ENCODE results near the gene IFI44.
A peak's percentile ranks its signal among the peaks of the same experiment; 100 is the strongest.

Gene IFI44, protein sequence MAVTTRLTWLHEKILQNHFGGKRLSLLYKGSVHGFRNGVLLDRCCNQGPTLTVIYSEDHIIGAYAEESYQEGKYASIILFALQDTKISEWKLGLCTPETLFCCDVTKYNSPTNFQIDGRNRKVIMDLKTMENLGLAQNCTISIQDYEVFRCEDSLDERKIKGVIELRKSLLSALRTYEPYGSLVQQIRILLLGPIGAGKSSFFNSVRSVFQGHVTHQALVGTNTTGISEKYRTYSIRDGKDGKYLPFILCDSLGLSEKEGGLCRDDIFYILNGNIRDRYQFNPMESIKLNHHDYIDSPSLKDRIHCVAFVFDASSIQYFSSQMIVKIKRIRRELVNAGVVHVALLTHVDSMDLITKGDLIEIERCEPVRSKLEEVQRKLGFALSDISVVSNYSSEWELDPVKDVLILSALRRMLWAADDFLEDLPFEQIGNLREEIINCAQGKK

DNA sequence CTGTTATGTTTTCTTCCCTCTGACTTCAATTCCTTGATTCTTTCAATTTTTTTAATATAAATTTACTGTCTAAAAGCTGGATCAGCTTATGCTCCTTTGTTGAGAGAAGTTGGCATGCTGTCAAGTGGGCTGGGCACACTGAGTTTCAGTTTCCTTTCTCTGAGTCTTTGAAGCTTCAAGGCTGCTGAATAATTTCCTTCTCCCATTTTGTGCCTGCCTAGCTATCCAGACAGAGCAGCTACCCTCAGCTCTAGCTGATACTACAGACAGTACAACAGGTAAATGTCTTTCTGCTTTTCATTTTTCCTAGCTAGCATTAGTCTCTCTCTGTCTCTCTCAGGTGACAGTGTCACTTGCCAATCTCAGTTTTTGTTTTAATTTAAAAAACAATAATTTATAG lies at the start of gene IFI44:
Gene IFI44 (plus strand): TSS at position 204 of the 400 bp plus-strand sequence. CDS start 365 bp downstream, outside the sequence.
- peak; percentile 10 for DNase-seq

DNA sequence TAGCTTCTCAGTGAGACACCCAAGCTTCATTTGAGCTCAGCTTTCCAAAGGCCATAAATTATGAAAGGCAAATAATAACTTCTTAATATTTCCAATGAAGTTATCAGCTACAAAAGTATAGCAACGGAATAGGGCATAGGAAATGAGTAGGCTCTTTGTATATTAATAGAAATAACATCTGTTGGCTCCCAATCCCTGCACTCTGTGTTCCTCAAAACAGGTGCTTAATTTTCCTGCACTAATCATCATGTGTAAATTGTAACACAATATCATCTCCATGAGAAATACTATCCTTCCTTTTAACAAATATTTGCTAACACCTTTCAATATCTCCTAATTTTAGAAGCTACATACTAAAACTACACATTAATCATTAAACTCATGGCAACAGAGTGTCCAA lies 48.6 kb upstream of the IFI44 start:
- no peak for DNase-seq

DNA sequence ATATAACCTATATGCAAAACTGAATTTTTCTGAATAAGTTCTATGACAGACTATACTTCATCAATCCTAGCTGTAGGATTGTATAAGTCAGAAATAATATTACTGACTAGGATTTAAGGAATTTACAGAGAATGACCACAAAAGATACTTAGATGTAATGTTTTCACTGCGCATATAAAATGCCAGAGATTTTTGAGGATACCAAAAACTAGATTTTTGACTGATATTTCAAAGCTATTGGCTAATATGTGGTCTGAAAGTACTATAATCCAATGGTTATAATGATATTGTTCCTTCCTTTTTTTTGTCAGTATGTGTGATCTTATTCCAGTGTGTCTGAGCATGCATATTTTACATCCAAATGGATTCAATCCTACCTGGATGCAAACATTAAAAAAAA lies 46.4 kb upstream of the IFI44 start:
- no peak for DNase-seq

DNA sequence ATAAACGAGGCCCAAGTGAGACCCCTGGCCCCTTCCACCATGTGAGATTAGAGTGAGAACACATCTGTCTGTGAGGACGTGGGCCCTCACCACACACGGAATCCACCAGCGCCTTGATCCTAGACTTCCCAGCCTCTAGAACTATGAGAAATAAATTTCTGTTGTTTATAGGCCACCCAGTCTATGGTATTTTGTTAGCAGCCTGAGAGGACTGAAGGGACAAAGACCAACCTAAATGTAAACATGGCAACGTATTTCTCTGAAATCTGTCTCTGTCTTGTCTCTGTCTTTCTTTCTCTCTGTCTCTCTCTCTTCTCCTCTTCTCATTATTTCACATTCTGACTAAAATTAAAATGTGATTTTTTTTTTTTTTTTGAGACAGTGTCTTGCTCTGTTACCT lies 45.0 kb upstream of the IFI44 start:
- DNase-seq, result no peak

DNA sequence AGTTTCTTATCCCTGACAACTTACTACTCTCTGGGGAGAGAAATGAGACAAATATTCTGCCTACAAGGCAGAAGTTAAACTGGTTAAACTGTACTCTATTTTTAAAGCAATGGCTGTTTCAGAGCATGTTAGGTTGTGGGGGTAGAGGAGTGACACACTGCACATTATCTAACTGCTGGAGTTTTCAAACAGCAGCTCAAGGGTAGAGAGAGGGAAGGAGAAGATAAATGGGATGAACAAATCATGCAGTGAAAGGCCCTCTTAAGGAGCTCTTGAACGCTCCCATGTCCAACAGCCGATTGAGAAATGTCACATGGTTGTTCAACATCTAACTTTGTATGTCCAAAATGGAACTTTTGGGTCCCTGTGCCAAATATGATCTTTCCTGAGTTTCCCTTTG lies 43.4 kb upstream of the IFI44 start:
- no peak for DNase-seq

DNA sequence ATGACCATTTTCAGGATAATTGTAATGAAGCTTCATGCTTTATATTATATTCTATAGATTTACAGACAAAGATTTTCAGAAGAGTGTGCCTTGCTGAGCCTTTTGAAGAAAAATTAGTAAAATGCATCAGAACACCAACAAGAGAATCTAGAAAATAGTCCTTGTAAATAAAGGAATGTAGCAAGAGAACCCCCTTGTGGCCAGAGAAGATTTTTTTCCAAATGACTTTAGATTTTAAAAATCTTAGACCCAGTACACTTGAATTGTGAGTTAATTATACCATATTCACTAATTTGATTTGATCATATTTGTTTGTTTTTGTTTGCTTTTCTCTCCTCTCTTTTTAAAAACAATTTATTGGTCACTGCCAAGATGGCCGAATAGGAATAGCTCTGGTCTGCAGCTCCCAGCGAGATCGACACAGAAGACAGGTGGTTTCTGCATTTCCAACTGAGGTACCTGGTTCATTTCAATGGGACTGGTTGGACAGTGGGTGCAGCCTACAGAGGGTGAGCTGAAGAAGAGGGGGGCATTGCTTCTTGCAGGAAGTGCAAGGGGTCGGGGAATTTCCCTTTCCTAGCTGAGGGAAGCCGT lies 42.2 kb upstream of the IFI44 start:
- no peak for DNase-seq

DNA sequence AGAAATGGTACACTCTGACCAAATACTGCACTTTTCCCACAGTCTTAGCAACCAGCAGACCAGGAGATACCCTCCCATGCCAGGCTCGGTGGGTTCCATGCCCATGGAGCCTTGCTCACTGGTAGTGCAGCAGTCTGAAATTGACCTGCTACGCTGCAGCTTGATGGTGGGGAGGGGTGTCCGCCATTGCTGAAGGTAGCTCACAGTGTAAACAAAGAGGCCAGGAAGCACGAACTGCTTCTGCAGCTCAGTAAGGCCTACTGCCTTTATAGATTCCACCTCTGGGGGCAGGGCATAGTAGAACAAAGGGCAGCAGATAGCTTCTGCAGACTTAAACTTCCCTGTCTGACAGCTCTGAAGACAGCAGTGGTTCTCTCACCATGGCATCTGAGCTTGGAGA lies 41.7 kb upstream of the IFI44 start:
- DNase-seq, result no peak

DNA sequence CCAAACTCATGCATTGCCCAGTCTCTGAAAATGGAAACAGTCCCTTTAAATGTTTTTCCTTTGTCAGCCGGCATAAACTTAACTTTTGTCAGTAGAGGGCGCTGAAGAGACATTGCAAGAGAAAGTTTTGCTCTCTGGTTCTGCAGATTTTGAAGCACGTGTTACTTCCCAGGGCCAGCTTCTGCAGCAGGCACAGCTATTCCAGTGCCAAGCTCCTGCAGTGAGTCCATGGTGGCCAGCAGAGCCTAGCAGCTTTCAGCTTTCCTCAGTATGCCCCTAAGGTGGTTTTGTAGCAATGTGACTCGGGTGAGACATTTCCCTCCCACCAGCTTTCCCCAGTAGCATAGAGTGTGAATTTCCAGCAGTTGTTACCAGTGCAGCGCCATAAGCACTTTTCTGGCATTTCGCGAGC lies 32.0 kb upstream of the IFI44 start:
- DNase-seq, result peak; percentile 38

DNA sequence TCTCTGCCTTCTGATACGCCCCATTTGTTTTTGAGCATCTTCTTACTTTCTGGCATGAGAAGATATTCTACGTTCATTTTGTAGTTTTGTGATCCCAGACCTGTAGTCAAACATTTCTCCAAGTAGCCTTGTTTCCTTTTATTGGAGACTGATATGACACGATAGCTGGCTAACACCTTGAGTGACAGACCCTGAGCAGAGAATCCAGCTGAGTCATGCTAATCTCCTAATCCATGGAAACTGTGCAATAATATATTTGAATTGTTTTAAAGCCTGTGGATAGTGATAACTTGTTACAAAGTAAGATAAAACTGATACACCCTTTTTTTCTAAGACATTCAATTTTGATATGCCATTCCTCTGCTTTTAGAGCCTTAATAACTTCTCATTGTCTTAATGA lies 30.6 kb upstream of the IFI44 start:
- no peak for DNase-seq

DNA sequence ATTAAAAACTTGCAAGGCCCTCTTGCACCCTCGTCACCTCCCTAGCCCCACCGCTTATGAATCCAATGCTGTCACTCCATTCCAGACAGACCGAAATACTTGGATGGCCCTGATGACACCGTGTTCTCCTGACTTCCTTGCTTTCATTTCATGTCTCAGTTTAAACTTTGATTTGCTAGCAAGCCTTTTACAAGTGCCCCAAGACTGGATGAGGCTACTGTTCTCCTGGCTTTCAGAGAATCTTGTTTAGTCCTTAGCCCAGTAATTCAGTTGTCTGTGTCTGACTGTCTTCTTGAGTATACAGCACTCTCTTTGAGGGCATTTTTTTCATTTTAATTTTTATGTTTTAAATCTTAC lies 30.2 kb upstream of the IFI44 start:
- DNase-seq, result no peak

DNA sequence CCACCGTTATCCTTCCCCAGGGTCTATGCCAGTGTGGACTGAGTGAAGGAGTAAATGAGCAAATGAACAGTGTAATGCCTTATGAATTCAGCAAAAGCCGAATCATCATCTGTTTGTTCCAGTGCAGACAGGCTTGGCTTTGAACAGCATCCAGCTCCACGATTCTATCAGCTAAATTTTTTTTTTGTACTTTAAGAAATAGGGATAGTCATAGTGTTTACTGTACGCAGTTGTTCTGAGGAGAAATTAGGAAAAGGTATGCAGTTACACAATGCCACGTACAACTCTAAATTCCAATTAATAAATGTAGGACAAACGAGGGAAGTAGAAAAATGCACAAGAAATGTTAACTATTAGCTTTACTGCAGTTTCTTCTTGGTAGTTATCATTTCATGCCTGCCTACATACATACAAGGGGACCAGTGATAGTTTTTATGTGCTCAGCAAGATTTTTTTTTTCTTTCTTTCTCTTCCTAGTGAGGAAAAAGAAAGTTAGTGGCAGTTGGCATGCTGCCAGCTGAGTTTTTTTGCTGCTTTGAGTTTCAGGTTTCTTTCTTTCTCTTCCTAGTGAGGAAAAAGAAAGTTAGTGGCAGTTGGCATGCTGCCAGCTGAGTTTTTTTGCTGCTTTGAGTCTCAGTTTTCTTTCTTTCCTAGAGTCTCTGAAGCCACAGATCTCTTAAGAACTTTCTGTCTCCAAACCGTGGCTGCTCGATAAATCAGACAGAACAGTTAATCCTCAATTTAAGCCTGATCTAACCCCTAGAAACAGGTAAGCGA lies 29.6 kb upstream of the IFI44 start, which contains the start of gene IFI44L:
Gene IFI44L (plus strand): TSS at position 646 of the 777 bp plus-strand sequence. CDS start 7,468 bp downstream, outside the sequence.
- DNase-seq, result no peak

DNA sequence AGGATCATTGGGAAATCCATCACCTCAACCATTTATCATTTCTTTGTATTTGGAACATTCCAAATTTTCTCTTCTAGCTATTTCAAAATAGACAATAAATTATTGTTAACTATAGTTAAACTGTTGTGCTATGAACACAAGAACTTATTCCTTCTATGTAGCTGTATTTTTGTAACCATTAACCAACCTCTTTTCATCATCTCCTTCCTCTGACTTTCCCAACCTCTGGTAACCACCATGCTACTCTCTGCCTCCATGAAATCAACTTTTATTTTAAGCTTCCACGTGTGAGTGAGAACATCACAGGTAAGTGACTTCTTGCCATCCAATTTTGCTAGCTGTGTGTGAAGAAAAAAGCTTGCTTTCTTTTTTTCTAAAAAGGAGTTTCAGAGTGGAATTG lies 29.0 kb upstream of the IFI44 start:
- no peak for DNase-seq

DNA sequence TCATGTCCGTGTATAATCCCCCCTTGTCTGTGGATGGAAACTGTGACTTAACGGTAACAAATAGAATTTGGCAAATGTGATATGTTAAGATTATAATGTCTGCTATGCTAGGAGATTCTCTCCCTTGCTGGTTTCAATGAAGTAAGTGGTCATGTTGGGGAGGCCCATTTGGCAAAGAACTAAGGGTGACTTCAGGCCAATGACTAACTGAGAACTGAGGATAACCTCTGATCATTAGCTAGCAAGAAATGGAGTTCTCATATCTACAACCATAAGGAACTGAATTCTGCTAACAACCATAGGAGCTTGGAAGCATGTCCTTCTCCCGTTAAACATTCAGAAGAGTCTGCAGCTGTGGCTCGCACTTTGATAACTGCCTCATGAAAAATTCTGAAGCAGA lies 27.1 kb upstream of the IFI44 start:
- no peak for DNase-seq

DNA sequence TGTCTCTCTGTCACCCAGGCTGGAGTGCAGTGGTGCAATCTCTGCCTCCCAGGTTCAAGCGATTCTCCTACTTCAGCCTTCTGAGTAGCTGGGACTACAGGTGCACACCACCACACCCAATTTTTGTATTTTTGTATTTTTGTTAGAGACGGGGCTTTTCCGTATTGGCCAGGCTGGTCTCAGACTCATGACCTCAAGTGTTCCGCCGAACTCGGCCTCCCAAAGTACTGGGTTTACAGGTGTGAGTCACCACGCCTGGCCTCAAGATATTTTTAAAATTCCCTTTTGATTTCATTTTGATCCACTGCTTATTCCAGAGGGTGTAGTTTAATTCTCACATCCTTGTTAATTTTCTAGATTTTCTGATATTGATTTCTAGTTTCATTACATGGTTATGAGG lies 25.6 kb upstream of the IFI44 start:
- no peak for DNase-seq

DNA sequence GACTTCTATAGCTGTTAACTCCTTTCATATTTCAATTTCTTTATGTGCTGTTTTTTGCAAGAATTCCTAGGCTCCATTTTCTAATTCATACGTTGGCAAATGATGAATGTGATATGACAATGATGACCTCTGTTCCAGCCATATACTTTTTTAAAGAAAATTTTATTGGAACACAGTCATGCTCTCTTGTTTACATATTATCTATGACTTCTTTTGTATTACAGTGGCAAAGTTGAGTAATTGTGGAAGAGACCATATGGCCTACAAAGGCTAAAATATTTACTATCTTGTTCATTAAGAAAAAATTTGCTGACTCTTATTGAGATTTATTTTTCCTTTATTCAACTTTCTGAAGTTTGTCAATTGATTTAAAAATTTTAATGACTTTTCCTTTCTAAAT lies 22.3 kb upstream of the IFI44 start:
- no peak for DNase-seq

DNA sequence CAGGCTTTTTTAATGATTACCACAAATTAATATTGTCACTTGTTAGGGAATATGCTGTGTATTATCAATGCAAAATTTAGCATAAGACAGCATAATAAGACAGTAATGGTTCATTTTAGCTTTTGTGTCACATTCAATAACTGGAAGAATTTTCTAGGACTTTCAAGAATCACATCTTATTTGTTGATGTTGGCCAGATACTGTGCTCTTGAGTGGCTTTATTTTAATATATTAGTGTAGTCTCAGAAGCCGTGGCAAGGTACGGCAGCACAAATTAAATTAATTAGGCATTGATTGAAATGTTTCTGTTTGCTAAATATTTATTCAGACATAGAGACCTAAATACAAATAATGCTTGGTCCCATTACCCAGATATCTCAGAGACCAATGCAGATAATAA lies 19.0 kb upstream of the IFI44 start:
- no peak for DNase-seq

DNA sequence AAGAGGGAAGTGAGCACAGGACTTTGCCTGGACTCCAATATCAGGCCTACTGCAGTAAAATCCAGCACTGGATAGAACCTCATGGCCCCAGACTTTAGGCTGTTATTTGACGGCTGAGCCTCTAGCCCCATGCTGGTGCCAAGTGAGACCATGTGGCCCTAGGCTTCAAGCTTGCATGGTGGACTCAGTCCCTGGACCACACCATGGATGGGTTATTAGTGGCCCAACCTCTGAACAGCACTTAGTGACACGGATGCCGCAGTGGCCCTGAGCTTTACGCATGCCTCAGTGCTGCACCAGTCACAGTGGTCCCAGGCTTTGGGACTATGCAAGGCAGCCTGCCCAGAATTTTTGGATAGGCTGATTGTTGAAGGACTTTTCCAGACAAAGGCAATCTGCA lies 16.4 kb upstream of the IFI44 start:
- DNase-seq, result no peak

DNA sequence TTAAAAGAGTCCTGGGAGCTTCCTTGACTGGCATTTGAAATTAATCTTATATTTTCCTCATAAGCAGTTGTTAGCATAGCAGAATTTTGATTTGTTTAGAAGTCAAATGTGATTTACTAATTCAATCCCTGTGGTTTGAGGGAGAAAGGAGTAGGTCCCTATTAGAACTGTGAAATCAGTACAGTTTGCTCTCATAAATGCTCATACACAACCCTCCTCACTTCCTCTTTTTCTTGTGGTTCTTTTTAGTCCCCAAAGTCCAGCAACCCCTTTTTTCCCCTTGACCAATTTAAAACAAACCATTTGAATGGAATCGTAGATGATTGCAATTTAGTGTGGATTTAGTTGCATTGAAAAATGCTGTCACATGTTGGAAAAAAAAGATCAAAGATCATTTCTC lies 9.2 kb upstream of the IFI44 start:
- DNase-seq, result no peak

DNA sequence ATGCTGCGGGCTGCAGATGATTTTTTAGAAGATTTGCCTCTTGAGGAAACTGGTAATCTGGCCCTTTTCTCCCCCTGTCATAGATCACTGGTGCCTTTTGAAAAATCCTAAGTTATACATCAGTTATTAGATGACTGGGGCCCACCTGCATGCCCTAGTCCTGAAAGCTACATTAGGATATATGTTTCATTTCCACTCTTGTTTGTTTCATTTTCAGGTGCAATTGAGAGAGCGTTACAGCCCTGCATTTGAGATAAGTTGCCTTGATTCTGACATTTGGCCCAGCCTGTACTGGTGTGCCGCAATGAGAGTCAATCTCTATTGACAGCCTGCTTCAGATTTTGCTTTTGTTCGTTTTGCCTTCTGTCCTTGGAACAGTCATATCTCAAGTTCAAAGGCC lies 8.1 kb upstream of the IFI44 start:
- no peak for DNase-seq

DNA sequence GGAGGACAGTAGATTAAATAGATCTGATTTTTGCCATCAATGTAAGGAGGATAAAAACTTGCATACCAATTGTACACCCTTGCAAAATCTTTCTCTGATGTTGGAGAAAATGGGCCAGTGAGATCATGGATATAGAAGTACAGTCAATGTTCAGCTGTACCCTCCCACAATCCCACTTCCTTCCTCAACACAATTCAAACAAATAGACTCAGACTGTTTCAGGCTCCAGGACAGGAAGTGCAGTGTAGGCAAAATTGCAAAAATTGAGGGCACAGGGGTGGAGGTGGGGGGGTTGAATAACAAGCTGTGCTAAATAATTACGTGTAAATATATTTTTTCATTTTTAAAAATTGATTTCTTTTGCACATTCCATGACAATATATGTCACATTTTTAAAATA lies 3.9 kb upstream of the IFI44 start:
- DNase-seq, result no peak

DNA sequence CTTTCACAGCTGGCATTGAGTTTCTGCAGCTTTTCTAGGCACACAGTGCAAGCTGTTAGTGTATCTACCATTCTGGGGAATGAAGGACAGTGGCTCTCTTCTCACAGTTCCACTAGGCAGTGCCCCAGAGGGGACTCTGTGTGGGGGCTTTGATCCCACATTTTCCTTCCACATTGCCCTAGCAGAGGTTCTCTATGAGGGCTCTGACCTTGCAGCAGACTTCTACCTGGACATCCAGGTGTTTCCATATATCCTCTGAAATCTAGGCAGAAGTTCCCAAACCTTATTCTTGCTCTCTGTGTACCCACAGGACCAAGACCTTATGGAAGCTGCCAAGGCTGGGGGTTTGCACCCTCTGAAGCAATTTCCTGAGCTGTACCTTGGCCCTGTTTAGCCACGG lies 2.4 kb upstream of the IFI44 start:
- DNase-seq, result no peak

DNA sequence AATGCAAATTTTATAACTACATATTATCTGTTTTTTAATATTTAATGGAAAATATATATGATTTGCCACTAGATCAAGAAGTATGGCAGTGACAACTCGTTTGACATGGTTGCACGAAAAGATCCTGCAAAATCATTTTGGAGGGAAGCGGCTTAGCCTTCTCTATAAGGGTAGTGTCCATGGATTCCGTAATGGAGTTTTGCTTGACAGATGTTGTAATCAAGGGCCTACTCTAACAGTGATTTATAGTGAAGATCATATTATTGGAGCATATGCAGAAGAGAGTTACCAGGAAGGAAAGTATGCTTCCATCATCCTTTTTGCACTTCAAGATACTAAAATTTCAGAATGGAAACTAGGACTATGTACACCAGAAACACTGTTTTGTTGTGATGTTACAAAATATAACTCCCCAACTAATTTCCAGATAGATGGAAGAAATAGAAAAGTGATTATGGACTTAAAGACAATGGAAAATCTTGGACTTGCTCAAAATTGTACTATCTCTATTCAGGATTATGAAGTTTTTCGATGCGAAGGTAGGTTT lies 556 bp downstream of the IFI44 start:
- no peak for DNase-seq

DNA sequence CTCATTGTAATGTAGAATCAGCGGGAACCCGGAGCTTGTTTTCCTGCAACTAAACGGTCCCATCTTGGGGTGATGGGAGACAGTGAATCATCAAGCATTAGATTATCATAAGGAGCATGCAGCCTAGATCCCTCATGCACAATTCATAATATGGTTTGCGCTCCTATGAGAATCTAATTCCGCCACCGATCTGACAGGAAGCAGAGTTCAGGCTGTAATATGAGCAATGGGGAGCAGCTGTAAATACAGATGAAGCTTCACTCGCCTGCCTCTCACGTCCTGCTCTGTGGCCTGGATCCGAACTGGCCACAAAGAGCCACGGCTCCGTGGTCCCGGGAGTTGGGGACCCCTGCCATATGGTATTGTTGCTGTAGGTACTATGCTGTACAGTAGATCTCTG lies 1.6 kb downstream of the IFI44 start:
- no peak for DNase-seq
